Esophagus (tissue), 2 donors: Measurements from ENCODE around the gene YOD1. TPM values are rescaled to one million over a fixed set of nuclear protein-coding genes. Genes with fewer than 3 reads are reported as not detected.

Experiments used
- H3K27ac ChIP-seq, 2 donors: one replicate each; pipeline ENCODE4 v1.5.1; 2013; ENCODE audit warnings: low read depth in 2 of 2, mild to moderate bottlenecking in 2 of 2, inconsistent platforms in 1 of 2, low read length in 1 of 2, moderate library complexity in 1 of 2
- H3K27me3 ChIP-seq, 2 donors: one replicate each; pipeline ENCODE4 v1.6.1; 2013; ENCODE audit warnings: low read length in 2 of 2, control low read depth in 1 of 2, mild to moderate bottlenecking in 1 of 2; ENCODE audit not compliant: insufficient read depth in 2 of 2, control insufficient read depth in 1 of 2
- H3K36me3 ChIP-seq, 2 donors: one replicate each; pipeline ENCODE4 v1.6.1; 2013; ENCODE audit warnings: low read length in 1 of 2; ENCODE audit not compliant: control insufficient read depth in 2 of 2, insufficient read depth in 2 of 2
- H3K4me1 ChIP-seq, 2 donors: one replicate each; pipeline ENCODE4 v1.6.1; 2013; ENCODE audit warnings: low read length in 1 of 2; ENCODE audit not compliant: control insufficient read depth in 2 of 2, insufficient read depth in 2 of 2
- H3K4me3 ChIP-seq, 2 donors: one replicate each; pipeline ENCODE4 v1.5.1; 2013; ENCODE audit warnings: low read length in 2 of 2, mild to moderate bottlenecking in 2 of 2, low read depth in 1 of 2, moderate library complexity in 1 of 2
- H3K9me3 ChIP-seq, 2 donors: one replicate each; pipeline ENCODE4 v1.6.1; 2013; ENCODE audit warnings: mild to moderate bottlenecking in 2 of 2, low read depth in 1 of 2, low read length in 1 of 2, moderate library complexity in 1 of 2; ENCODE audit not compliant: control insufficient read depth in 2 of 2, insufficient read depth in 1 of 2
- WGBS, 2 donors: extraction: QIAGEN DNeasy Blood & Tissue Kit; methylation state at CpG; one replicate each; pipeline ENCODE4 v1.1.7; 2013; 5-methylcytosine and 5-hydroxymethylcytosine counted together
- polyA plus RNA-seq, 2 donors: library from polyadenylated mRNA; stranded (reverse); fragments of 200-250 nt; gene quantifications; one replicate each; pipeline ENCODE4 v1.2.3, GENCODE V29; 2013
- donor health status: healthy with polysubstance abuse.
- donor health status: Bipolar disorder and iron deficiency.

The YOD1 gene
- polyA plus RNA-seq, 2 donors = 13.9 to 39.4 TPM

GRCh38 chr1:207040181-207040533 is 10.9 kb downstream of the YOD1 start:
- H3K27ac ChIP-seq = no peak overlapping the region
- WGBS, 2 donors = 63 to 68% methylated on average over 3 of the region's 3 CpGs

GRCh38 chr1:207039380-207040180 is 11.4 kb downstream of the YOD1 start:
- Histone ChIP-seq H3K4me1 (no peaks in the 10 kb centered on the region), H3K36me3 (no peaks in the 10 kb centered on the region), H3K27ac (peak overlapping the region in 1 of 2 donors; percentile 7), H3K27me3 (no peaks in the 10 kb centered on the region), H3K4me3 (no peak overlapping the region), H3K9me3 (no peaks in the 10 kb centered on the region)
- 85 to 89% methylated on average over 4 of the region's 4 CpGs for WGBS, 2 donors

More at GRCh38 chr1:207040181-207040533, 10.9 kb downstream of the YOD1 start:
- Histone ChIP-seq H3K9me3 (no peaks in the 10 kb centered on the region), H3K27me3 (no peaks in the 10 kb centered on the region), H3K36me3 (no peaks in the 10 kb centered on the region), H3K4me1 (no peaks in the 10 kb centered on the region), H3K4me3 (no peak overlapping the region)

GRCh38 chr1:207036865-207037264 is 14.1 kb downstream of the YOD1 start:
- Histone ChIP-seq H3K4me1 (no peaks in the 10 kb centered on the region), H3K9me3 (no peaks in the 10 kb centered on the region)
- WGBS, 2 donors = 92 to 94% methylated on average over 1 of the region's 1 CpG

DNA sequence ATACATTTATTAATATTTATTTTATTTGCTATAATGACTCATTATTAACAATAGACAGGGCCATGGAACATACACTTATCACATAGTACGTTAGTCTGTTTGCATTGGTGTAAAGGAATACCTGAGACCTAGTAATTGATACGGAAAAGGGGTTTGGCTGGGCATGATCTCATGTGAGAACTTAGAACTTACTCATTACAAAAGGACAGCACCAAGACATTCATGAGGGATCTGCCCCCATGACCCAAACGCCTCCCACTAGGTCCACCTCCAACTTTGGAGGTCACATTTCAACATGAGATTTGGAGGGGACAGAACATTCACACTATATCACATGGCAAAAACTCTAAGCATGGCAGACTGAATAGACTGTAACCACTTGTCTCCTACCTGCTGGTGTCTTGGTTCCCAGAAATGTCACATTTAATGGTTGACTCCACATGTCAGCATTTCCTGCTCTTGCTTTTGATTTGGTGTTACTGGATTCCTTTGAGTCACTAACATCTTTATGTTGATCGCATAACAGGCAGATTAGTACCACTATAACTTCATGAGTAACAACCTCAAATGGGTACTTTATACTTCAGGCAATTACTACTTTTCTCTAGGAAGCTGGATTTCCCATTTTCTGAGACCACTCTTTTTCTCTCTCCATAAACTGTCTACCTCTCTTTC is 15.0 kb downstream of the YOD1 start:
- no peaks in the 10 kb centered on the region for H3K9me3 ChIP-seq
- WGBS, 2 donors = 76 to 85% methylated on average over 4 of the region's 4 CpGs
- no peaks in the 10 kb centered on the region for H3K4me1 ChIP-seq
- no peak overlapping the region for H3K4me3 ChIP-seq
- H3K36me3 ChIP-seq = no peaks in the 10 kb centered on the region
- H3K27me3 ChIP-seq = no peaks in the 10 kb centered on the region
- peak overlapping the region; percentile 26 to 48 for H3K27ac ChIP-seq

More at GRCh38 chr1:207036865-207037264, 14.1 kb downstream of the YOD1 start:
- no peaks in the 10 kb centered on the region for H3K36me3 ChIP-seq
- no peak overlapping the region for H3K4me3 ChIP-seq
- no peak overlapping the region for H3K27ac ChIP-seq
- H3K27me3 ChIP-seq = no peaks in the 10 kb centered on the region

GRCh38 chr1:207034998-207035397 is 16.0 kb downstream of the YOD1 start:
- H3K4me3 ChIP-seq = no peak overlapping the region
- H3K36me3 ChIP-seq = no peaks in the 10 kb centered on the region
- peak overlapping the region in 1 of 2 donors; percentile 50 for H3K27ac ChIP-seq
- H3K9me3 ChIP-seq = no peaks in the 10 kb centered on the region
- no peaks in the 10 kb centered on the region for H3K4me1 ChIP-seq
- no peaks in the 10 kb centered on the region for H3K27me3 ChIP-seq

- H3K27ac ChIP-seq = peak overlapping the region; percentile 64 to 71
- WGBS, 2 donors = 44 to 61% methylated on average over 1 of the region's 1 CpG
- no peak overlapping the region for H3K4me3 ChIP-seq
- no peaks in the 10 kb centered on the region for H3K9me3 ChIP-seq
- H3K4me1 ChIP-seq = no peaks in the 10 kb centered on the region
- H3K36me3 ChIP-seq = no peaks in the 10 kb centered on the region
- H3K27me3 ChIP-seq = no peaks in the 10 kb centered on the region
Measured at GRCh38 chr1:207034208-207034607, 16.8 kb downstream of the YOD1 start.

DNA sequence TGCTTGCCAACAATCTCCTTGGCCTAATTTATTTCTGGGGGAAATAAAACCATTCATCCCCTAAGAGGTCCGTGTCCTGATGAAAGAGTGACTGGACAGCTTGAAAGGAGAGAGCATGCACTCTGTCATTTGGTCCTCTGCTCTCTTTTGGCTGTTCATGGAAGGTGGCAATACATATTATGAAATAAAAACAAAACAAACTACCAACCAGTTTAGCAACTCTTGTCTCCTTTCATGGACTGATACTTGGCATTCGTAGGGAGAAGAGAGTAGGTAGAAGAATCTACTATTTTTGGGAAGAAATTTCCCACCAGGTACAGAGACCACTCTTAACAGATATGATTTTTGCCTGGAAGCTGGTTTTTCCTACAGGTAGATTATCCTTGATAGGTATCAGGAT is 17.7 kb downstream of the YOD1 start:
- Histone ChIP-seq H3K9me3 (no peaks in the 10 kb centered on the region), H3K4me1 (no peaks in the 10 kb centered on the region), H3K27me3 (no peaks in the 10 kb centered on the region), H3K4me3 (peak overlapping the region in 1 of 2 donors; percentile 20), H3K36me3 (no peaks in the 10 kb centered on the region), H3K27ac (peak overlapping the region; percentile 94 to 98)
- 40 to 41% methylated on average over 2 of the region's 2 CpGs for WGBS, 2 donors

DNA sequence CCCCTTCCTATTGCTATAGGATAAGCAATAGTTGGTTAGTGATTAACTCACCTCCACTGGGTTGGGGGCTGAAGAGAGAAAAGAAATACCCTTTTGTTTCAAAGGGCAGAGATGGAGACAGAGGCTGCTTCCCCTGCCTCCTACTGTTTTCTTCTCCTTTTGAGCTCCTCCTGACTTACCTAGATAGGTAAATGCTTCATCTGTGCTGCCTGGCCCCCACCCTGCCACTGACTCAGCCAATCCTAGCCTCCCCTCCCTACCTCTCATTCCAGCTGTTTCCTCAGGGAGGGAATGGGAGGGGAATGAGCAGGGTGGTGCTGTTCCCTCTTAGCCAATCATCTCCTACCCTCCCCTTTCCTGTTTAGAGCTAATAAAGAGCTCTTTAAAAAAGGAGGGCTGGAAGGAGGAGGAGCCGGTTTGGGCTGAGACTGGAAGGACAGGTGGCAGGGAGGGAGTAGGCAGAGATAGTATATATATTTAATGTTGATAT is 18.4 kb downstream of the YOD1 start, which contains the start of gene C1orf116:
TSS of gene C1orf116 (minus strand) at position 229 of the 490 bp plus-strand sequence. CDS start 5,158 bp downstream, outside the sequence.
- Histone ChIP-seq H3K36me3 (no peaks in the 10 kb centered on the region), H3K4me3 (peak within 1 kb of the TSS; percentile 57 to 88), H3K27ac (peak within 1 kb of the TSS; percentile 94 to 98), H3K4me1 (no peaks in the 10 kb centered on the region), H3K27me3 (no peaks in the 10 kb centered on the region), H3K9me3 (no peaks in the 10 kb centered on the region)
- WGBS, 2 donors = 7 to 11% methylated on average over 1 of the region's 1 CpG

GRCh38 chr1:207031632-207032264 is 19.3 kb downstream of the YOD1 start:
- no peaks in the 10 kb centered on the region for H3K9me3 ChIP-seq
- WGBS, 2 donors = 37 to 42% methylated on average over 7 of the region's 7 CpGs
- H3K27ac ChIP-seq = peak overlapping the region; percentile 90 to 98
- H3K4me3 ChIP-seq = peak overlapping the region; percentile 57 to 88
- H3K36me3 ChIP-seq = no peaks in the 10 kb centered on the region
- H3K4me1 ChIP-seq = no peaks in the 10 kb centered on the region
- H3K27me3 ChIP-seq = no peaks in the 10 kb centered on the region
